Right cardiac atrium (tissue), 5 donors: ENCODE data around the gene SPATA7. TPM values are rescaled to one million over a fixed set of nuclear protein-coding genes. Genes with fewer than 3 reads are reported as not detected.

Experiments
- ATAC-seq, 2 donors: fragments of 200-7000 bp; cut with Tn5 transposase; one replicate each; pipeline versions ENCODE4 v1.8.0 to v1.9.1; 2020; ENCODE audit warnings: moderate library complexity in 2 of 2, mild to moderate bottlenecking in 1 of 2
- DNase-seq, 3 donors: peaks; one replicate each; pipeline ENCODE4 v3.0.0-alpha.2; 2020
- H3K27ac ChIP-seq: one replicate; pipeline ENCODE4 v1.5.1; 2013; ENCODE audit warnings: mild to moderate bottlenecking, low read length, control low read depth, moderate library complexity
- H3K27me3 ChIP-seq: one replicate; pipeline ENCODE4 v1.6.1; 2013; ENCODE audit not compliant: control insufficient read depth, insufficient read depth
- H3K4me1 ChIP-seq: one replicate; pipeline ENCODE4 v1.6.1; 2013; ENCODE audit warnings: low read length; ENCODE audit not compliant: control insufficient read depth, insufficient read depth
- H3K4me3 ChIP-seq: one replicate; pipeline ENCODE4 v1.5.1; 2013; ENCODE audit warnings: low read length, control low read depth
- H3K9me3 ChIP-seq: one replicate; pipeline ENCODE4 v1.6.1; 2013; ENCODE audit warnings: low read length; ENCODE audit not compliant: control insufficient read depth
- WGBS: extraction: QIAGEN DNeasy Blood & Tissue Kit; methylation state at CpG from one replicate; pipeline ENCODE4 v1.1.7; 2013; 5-methylcytosine and 5-hydroxymethylcytosine counted together
- intact Hi-C, 4 donors: fragments of 100-400 bp; cut with DNase I; formaldehyde crosslinking; loops; one replicate each; pipeline versions ENCODE4 v1.11.0 to v1.14.0; 2022 to 2023
- polyA plus RNA-seq: library from polyadenylated mRNA; stranded (reverse); fragments of 200-250 nt; gene quantifications from one replicate; pipeline ENCODE4 v1.2.3, GENCODE V29; 2013
- total RNA-seq, 4 donors: library from RNA; stranded (reverse); fragmentation: NEBNext Ultra II Directional; extraction: Animal tissue kit (Norgen Biotek cat#: 25700); gene quantifications; one replicate each; pipeline ENCODE4 v1.2.1, GENCODE V29; 2021
- donor health status: healthy with polysubstance abuse.
- donor health status: DM: no; HTN: yes; CAD: no.
- donor health status: DM: no; HTN: no; CAD: no.
- donor health status: DM: no; HTN: yes; CAD: no; lungs with severe emphysema.
- donor health status: DM: yes; HTN: yes; CAD: no.

SPATA7 gene
- total and polyA plus RNA-seq, 5 donors = 4.9 to 15.4 (median 12.8) TPM

GRCh38 chr14:88482524-88482923 is 97.1 kb downstream of the SPATA7 start:
- WGBS = 95% methylated on average over 3 of the region's 3 CpGs
- no peak overlapping the region for H3K4me3 ChIP-seq
- no peak overlapping the region for H3K27ac ChIP-seq
- ATAC-seq (no peak), DNase-seq (no peak)
- no peaks in the 10 kb centered on the region for H3K9me3 ChIP-seq
- peaks cover 3% of the 10 kb centered on the region for H3K4me1 ChIP-seq
- intact Hi-C loops = no loop called here
- no peaks in the 10 kb centered on the region for H3K27me3 ChIP-seq

Other genes starting within 250 kb of the SPATA7 start
- gene KCNK10, start 62.4 kb upstream of the SPATA7 start, total RNA-seq = not detected
- gene KCNK10, start 62.4 kb upstream of the SPATA7 start, polyA plus RNA-seq = not detected
- 10 to 100 TPM; 37.8 to 49.4 (median 42.8) TPM for gene PTPN21, start 169.3 kb downstream of the SPATA7 start, total RNA-seq
- gene PTPN21, start 169.3 kb downstream of the SPATA7 start, polyA plus RNA-seq = 12.0 TPM
- gene ZC3H14, start 177.4 kb downstream of the SPATA7 start, total RNA-seq = 10 to 100 TPM; 44.4 to 46.2 (median 45.2) TPM
- 27.1 TPM for gene ZC3H14, start 177.4 kb downstream of the SPATA7 start, polyA plus RNA-seq